Testis (tissue), 3 donors: ENCODE data around the gene SP3. TPM values are rescaled to one million over a fixed set of nuclear protein-coding genes. Genes with fewer than 3 reads are reported as not detected.

Experiments
- DNase-seq: peaks from one replicate; pipeline ENCODE4 v3.0.0-alpha.2; 2019
- H3K27ac ChIP-seq, 2 donors: fragments of 200-600 bp; sonication (generic); one replicate each; pipeline ENCODE4 v1.5.1; 2019
- H3K27me3 ChIP-seq: fragments of 200-600 bp; sonication (generic); one replicate; pipeline ENCODE4 v1.5.1; 2019
- H3K36me3 ChIP-seq: fragments of 200-600 bp; sonication (generic); one replicate; pipeline ENCODE4 v1.5.1; 2017; ENCODE audit warnings: low read depth; ENCODE audit errors: missing control alignments
- H3K4me1 ChIP-seq: fragments of 200-600 bp; sonication (generic); one replicate; pipeline ENCODE4 v1.5.1; 2019
- H3K4me3 ChIP-seq, 2 donors: fragments of 200-600 bp; sonication (generic); one replicate each; pipeline ENCODE4 v1.5.1; 2017 to 2019
- H3K9me3 ChIP-seq: fragments of 200-600 bp; sonication (generic); one replicate; pipeline ENCODE4 v1.5.1; 2017
- POLR2A ChIP-seq: fragments of 450-650 bp; IDR thresholded peaks from one replicate; pipeline ENCODE4 v1.6.1; 2017; ENCODE audit warnings: antibody characterized with exemption, mild to moderate bottlenecking, moderate library complexity
- WGBS, 2 donors: methylation state at CpG; one replicate each; pipeline ENCODE4 v1.1.5; 2018; 5-methylcytosine and 5-hydroxymethylcytosine counted together
- intact Hi-C: fragments of 100-400 bp; cut with DNase I; formaldehyde crosslinking; loops from one replicate; pipeline ENCODE4 v1.15.1; 2023; ENCODE audit warnings: low total_unique reads
- polyA plus RNA-seq: library from polyadenylated mRNA; stranded (reverse); fragments of 350-450 nt; fragmentation: Illumina TruSeq; extraction: RNeasy Lipid Tissue Mini Kit (QIAGEN cat#74804); gene quantifications from one replicate; pipeline ENCODE4 v1.2.3, GENCODE V29; 2014; ENCODE audit warnings: low read depth, low replicate concordance; ENCODE audit not compliant: insufficient read depth
- total RNA-seq, 2 donors: library from RNA; depleted of rRNA; stranded (reverse); fragments of >200 nt; gene quantifications; one replicate each; pipeline ENCODE4 v1.2.3, GENCODE V29; 2016
- TF ChIP-seq, protein P1 (sequence below), 3 experiments: fragments of 450-650 bp in 2 of 3; fragments of 200-600 bp in 1 of 3; sonication (generic) in 1 of 3; IDR thresholded peaks; one replicate each; pipeline ENCODE4 v1.5.1; 2016 to 2019; ENCODE audit warnings: antibody characterized with exemption in 3 of 3, mild to moderate bottlenecking in 2 of 3, moderate library complexity in 1 of 3

SP3 gene
- total and polyA plus RNA-seq, 3 donors from 2014 or later: 48.1 to 142 (median 135) TPM

DNA sequence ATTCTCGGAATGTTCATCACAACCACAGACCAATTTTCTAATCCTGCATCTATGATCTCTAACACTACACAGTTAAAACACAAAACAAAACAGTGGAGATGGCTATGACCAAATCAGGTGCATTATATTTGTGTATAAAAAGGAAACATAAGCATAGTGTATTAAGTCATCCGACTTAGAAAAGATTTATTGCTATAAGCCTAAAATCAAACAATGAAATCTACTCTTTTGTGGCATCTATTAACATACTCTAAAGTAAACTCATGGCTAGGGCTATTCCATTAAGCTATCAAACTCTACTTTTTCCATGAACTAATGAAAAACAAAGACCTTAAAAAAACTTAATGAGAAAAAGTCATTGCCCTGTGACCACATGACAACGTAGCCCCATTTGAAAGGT is 8.7 kb downstream of the SP3 start:
- no peaks in the 10 kb centered on the region for H3K9me3 ChIP-seq
- H3K4me3 ChIP-seq: no peak overlapping the region
- H3K4me1 ChIP-seq: peaks cover 17% of the 10 kb centered on the region
- 62 to 73% methylated on average over 3 of the region's 3 CpGs for WGBS, 2 donors
- intact Hi-C loops: no loop called here
- H3K36me3 ChIP-seq: no peaks in the 10 kb centered on the region
- DNase-seq: no peak
- no peak overlapping the region for H3K27ac ChIP-seq
- TF ChIP-seq, protein P1, sequence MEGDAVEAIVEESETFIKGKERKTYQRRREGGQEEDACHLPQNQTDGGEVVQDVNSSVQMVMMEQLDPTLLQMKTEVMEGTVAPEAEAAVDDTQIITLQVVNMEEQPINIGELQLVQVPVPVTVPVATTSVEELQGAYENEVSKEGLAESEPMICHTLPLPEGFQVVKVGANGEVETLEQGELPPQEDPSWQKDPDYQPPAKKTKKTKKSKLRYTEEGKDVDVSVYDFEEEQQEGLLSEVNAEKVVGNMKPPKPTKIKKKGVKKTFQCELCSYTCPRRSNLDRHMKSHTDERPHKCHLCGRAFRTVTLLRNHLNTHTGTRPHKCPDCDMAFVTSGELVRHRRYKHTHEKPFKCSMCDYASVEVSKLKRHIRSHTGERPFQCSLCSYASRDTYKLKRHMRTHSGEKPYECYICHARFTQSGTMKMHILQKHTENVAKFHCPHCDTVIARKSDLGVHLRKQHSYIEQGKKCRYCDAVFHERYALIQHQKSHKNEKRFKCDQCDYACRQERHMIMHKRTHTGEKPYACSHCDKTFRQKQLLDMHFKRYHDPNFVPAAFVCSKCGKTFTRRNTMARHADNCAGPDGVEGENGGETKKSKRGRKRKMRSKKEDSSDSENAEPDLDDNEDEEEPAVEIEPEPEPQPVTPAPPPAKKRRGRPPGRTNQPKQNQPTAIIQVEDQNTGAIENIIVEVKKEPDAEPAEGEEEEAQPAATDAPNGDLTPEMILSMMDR (IDR thresholded peaks at IDR 0.05): no peak
- TF ChIP-seq POLR2A: no peak
- no peaks in the 10 kb centered on the region for H3K27me3 ChIP-seq

DNA sequence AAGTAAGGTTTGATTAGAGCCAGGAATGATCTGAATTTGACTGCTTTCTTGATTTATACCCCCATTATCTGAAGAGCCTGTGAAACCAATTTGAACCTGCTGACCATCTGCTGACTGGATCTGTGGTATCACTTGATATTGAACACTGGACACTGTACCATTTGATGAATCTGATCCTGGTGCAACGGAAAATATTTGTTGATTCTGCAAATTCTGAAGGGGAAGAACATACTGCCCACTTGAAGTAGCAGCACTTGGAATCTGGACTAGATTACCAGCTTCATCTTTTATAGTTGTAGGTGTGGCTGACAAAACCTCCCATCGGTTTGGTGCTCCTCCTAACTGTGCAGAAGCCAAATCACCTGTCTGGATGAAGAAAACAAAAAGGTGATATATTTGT is 9.3 kb downstream of the SP3 start:
- intact Hi-C loops: no loop called here
- Histone ChIP-seq H3K4me3 (no peak overlapping the region), H3K36me3 (no peaks in the 10 kb centered on the region)

DNA sequence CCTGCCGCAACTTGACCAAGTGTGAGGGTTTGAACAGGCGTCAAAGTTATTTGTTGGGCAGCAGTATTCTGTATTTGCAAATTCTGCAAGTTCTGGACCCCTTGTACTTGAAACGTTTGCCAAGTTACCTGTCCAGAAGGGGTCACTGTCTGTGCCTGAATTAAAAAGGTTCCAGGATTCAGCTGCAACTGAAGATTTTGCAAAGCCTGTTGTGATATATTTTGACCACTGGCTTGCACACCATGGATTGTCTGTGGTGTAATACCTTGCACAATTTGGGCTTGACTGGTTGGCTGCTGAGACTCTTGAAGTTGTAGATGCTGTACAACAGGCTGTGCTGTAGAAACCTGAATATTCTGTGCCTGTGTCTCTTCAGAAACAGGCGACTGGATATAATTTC is 10.2 kb downstream of the SP3 start:
- Histone ChIP-seq H3K4me3 (no peak overlapping the region), H3K4me1 (peaks cover 18% of the 10 kb centered on the region), H3K27ac (no peak overlapping the region), H3K9me3 (no peaks in the 10 kb centered on the region), H3K36me3 (no peaks in the 10 kb centered on the region), H3K27me3 (no peaks in the 10 kb centered on the region)
- TF ChIP-seq POLR2A: no peak
- TF ChIP-seq, protein P1 (IDR thresholded peaks at IDR 0.05): no peak
- 91 to 92% methylated on average over 4 of the region's 4 CpGs for WGBS, 2 donors
- intact Hi-C loops: no loop called here
- DNase-seq: no peak

More for the DNA sequence above, 9.3 kb downstream of the SP3 start:
- DNase-seq: no peak
- TF ChIP-seq POLR2A: no peak
- TF ChIP-seq, protein P1 (IDR thresholded peaks at IDR 0.05): no peak
- H3K4me1 ChIP-seq: peaks cover 18% of the 10 kb centered on the region
- H3K9me3 ChIP-seq: no peaks in the 10 kb centered on the region
- H3K27ac ChIP-seq: no peak overlapping the region
- no peaks in the 10 kb centered on the region for H3K27me3 ChIP-seq
- WGBS, 2 donors: 66 to 70% methylated on average over 2 of the region's 2 CpGs

DNA sequence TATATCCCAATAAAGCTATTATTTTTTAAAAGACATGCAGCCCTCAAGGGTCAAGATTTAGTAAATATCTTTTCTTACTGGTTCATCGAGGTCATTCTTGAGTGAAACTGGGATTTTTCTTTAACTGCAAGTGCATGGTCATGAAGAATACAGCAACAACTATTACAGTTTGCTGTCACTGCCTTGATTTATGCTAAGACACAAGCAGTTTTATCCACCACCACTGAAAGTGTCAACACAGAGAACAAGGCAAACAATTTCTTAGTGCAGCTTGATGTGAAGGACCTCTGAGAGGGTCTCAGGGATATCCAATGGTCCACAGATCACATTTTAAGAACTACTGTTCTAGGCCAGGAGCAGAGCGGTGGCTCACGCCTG is 12.1 kb downstream of the SP3 start:
- 94 to 95% methylated on average over 1 to 3 of the region's 3 CpGs for WGBS, 2 donors
- no peak for DNase-seq
- H3K4me3 ChIP-seq: no peak overlapping the region
- no peaks in the 10 kb centered on the region for H3K9me3 ChIP-seq
- no peak overlapping the region for H3K27ac ChIP-seq
- H3K4me1 ChIP-seq: peaks cover 16% of the 10 kb centered on the region
- TF ChIP-seq POLR2A: no peak
- TF ChIP-seq, protein P1 (IDR thresholded peaks at IDR 0.05): no peak
- no peaks in the 10 kb centered on the region for H3K36me3 ChIP-seq
- no peaks in the 10 kb centered on the region for H3K27me3 ChIP-seq
- intact Hi-C loops: no loop called here

DNA sequence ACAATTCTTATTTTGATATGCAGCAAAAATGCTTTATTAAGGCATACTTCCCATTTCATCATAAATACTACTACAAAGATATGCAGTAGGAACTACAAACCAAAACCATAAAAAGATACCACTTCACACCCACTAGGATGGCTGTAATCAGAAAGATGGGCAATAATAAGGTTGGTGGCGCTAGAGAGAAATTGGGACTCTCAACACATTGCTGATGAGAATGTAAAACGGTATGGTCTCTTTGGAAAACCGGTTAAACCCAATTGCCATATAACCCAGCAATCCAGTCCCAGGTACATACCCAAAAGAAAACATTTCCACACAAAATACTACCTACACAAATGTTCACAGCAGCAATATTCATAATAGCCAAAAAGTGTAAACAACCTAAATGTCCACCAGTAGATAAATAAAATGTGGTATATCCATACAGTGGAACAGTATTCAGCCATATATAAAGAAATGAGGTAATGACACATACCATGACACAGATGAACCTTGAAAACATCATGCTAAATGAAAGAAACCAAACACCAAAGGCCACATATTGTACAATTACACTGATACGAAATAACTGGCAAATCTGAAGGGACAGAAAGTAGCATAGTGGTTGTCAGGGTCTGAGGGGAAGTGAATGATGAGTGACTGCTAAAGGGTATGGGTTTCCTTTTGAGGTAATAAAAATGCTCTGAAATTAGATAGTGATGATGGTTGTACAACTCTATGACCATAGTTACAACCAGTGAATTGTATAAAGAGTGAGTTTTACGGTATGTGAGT is 12.7 kb downstream of the SP3 start:
- H3K9me3 ChIP-seq: no peaks in the 10 kb centered on the region
- H3K4me1 ChIP-seq: peaks cover 12% of the 10 kb centered on the region
- H3K4me3 ChIP-seq: no peak overlapping the region
- H3K27me3 ChIP-seq: no peaks in the 10 kb centered on the region
- TF ChIP-seq, protein P1 (IDR thresholded peaks at IDR 0.05): no peak
- no peak for TF ChIP-seq POLR2A
- no peak for DNase-seq
- H3K27ac ChIP-seq: no peak overlapping the region
- intact Hi-C loops: no loop called here
- no peaks in the 10 kb centered on the region for H3K36me3 ChIP-seq
- WGBS, 2 donors: 92 to 95% methylated on average over 5 of the region's 5 CpGs
